Endothelial cell (in vitro differentiated cells): ENCODE data around the gene EGFLAM. TPM values are rescaled to one million over a fixed set of nuclear protein-coding genes. Genes with fewer than 3 reads are reported as not detected.

Experiments
- DNase-seq: peaks from one replicate; pipeline ENCODE4 v3.0.0; 2021; ENCODE audit warnings: low spot score
- H3K27ac Mint-ChIP-seq: one replicate; pipeline ENCODE4 v1.8.0; 2021; ENCODE audit warnings: mixed read lengths, inconsistent platforms; ENCODE audit not compliant: unreplicated experiment
- H3K27me3 Mint-ChIP-seq: one replicate; pipeline ENCODE4 v1.8.0; 2021; ENCODE audit warnings: mild to moderate bottlenecking, moderate library complexity, mixed read lengths, inconsistent platforms; ENCODE audit not compliant: unreplicated experiment
- H3K36me3 Mint-ChIP-seq: one replicate; pipeline ENCODE4 v1.8.0; 2021; ENCODE audit warnings: mild to moderate bottlenecking, low read depth, mixed read lengths, inconsistent platforms; ENCODE audit not compliant: unreplicated experiment
- H3K4me1 Mint-ChIP-seq: one replicate; pipeline ENCODE4 v1.8.0; 2021; ENCODE audit warnings: mild to moderate bottlenecking, mixed read lengths, inconsistent platforms; ENCODE audit not compliant: unreplicated experiment
- H3K4me3 Mint-ChIP-seq: one replicate; pipeline ENCODE4 v1.8.0; 2021; ENCODE audit warnings: mild to moderate bottlenecking, mixed read lengths, inconsistent platforms; ENCODE audit not compliant: unreplicated experiment
- H3K9me3 Mint-ChIP-seq: one replicate; pipeline ENCODE4 v1.8.0; 2021; ENCODE audit warnings: mixed read lengths, inconsistent platforms; ENCODE audit not compliant: unreplicated experiment
- CTCF ChIP-seq: fragments of 200-600 bp; sonication (generic); IDR thresholded peaks from one replicate; pipeline ENCODE4 v1.5.0; 2021; ENCODE audit warnings: antibody characterized with exemption; ENCODE audit not compliant: unreplicated experiment
- total RNA-seq: library from RNA; stranded (reverse); fragmentation: NEBNext Ultra II Directional; extraction: Animal tissue kit (Norgen Biotek cat#: 25700); gene quantifications from one replicate; pipeline ENCODE4 v1.2.1, GENCODE V29; 2021; ENCODE audit not compliant: unreplicated experiment

EGFLAM gene
- total RNA-seq, 1 donor from 2014 or later, result 29.6 TPM

- Mint-ChIP-seq H3K4me3 (no peak overlapping the region), H3K9me3 (no peaks in the 10 kb centered on the region), H3K36me3 (no peaks in the 10 kb centered on the region), H3K27me3 (no peaks in the 10 kb centered on the region), H3K27ac (no peak overlapping the region), H3K4me1 (peaks cover 21% of the 10 kb centered on the region)
- DNase-seq, result no peak
- no peak for TF ChIP-seq CTCF
These were observed 83.3 kb downstream of the EGFLAM start for GRCh38 chr5:38341641-38342040.

GRCh38 chr5:38342261-38342660 lies 83.9 kb downstream of the EGFLAM start:
- H3K27ac Mint-ChIP-seq, result no peak overlapping the region
- H3K9me3 Mint-ChIP-seq, result no peaks in the 10 kb centered on the region
- DNase-seq, result no peak
- H3K27me3 Mint-ChIP-seq, result no peaks in the 10 kb centered on the region
- no peak for TF ChIP-seq CTCF
- H3K4me1 Mint-ChIP-seq, result peaks cover 18% of the 10 kb centered on the region
- no peak overlapping the region for H3K4me3 Mint-ChIP-seq
- H3K36me3 Mint-ChIP-seq, result no peaks in the 10 kb centered on the region

GRCh38 chr5:38344891-38345290 lies 86.5 kb downstream of the EGFLAM start:
- no peak overlapping the region for H3K27ac Mint-ChIP-seq
- peaks cover 3% of the 10 kb centered on the region for H3K27me3 Mint-ChIP-seq
- H3K36me3 Mint-ChIP-seq, result peaks cover 4% of the 10 kb centered on the region
- no peaks in the 10 kb centered on the region for H3K9me3 Mint-ChIP-seq
- H3K4me1 Mint-ChIP-seq, result peaks cover 8% of the 10 kb centered on the region
- DNase-seq, result no peak
- no peak overlapping the region for H3K4me3 Mint-ChIP-seq
- TF ChIP-seq CTCF, result no peak

GRCh38 chr5:38346593-38346992 lies 88.2 kb downstream of the EGFLAM start:
- Mint-ChIP-seq H3K4me1 (peaks cover 8% of the 10 kb centered on the region), H3K4me3 (no peak overlapping the region)

More at GRCh38 chr5:38346593-38346992, 88.2 kb downstream of the EGFLAM start:
- peaks cover 4% of the 10 kb centered on the region for H3K36me3 Mint-ChIP-seq
- H3K9me3 Mint-ChIP-seq, result no peaks in the 10 kb centered on the region
- no peak overlapping the region for H3K27ac Mint-ChIP-seq
- TF ChIP-seq CTCF, result no peak
- no peak for DNase-seq
- H3K27me3 Mint-ChIP-seq, result peaks cover 5% of the 10 kb centered on the region
